ENCODE data around the gene FREM2.

Gene FREM2

DNA sequence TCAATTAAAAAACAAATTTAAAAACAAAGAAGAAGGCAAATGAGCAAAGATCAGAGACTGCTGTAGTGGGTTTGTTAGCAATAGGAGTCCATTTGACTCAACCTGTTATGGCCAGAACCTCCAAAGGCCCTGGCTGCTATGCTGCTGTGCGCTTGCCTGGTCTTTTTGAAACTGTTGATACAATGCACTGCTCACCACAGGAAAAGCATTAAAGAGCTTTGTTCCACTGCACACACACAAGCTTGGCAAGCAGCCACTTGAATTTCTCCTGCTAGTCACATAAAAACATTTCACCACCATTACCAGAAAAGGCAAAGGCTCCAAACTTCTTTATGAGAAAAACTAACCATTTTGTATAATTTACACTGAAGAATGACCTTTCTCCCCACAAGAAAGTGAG, 132.2 kb downstream of the FREM2 start:
- no peak for DNase-seq (ENCODE audit: insufficient read length, low spot score)
- FAIRE-seq: no peak

DNA sequence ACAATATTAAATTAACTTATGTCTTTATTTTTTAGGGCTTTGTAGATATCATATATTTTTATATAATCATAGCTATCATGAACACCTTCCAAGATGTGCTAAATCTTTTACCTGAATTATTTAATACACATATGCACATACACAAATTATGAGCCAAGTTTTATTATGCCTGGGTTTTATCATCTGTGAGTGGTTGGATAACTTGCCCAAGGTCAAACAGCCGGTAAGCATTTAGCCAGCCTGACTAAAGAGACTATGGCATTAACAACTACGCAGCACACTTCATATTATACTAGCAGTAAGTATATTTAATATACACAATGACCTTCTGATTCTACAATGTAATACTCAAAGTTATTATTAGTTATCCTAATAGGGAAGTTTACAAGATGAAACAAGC, 132.7 kb downstream of the FREM2 start:
- DNase-seq (ENCODE audit: insufficient read length, low spot score): no peak

DNA sequence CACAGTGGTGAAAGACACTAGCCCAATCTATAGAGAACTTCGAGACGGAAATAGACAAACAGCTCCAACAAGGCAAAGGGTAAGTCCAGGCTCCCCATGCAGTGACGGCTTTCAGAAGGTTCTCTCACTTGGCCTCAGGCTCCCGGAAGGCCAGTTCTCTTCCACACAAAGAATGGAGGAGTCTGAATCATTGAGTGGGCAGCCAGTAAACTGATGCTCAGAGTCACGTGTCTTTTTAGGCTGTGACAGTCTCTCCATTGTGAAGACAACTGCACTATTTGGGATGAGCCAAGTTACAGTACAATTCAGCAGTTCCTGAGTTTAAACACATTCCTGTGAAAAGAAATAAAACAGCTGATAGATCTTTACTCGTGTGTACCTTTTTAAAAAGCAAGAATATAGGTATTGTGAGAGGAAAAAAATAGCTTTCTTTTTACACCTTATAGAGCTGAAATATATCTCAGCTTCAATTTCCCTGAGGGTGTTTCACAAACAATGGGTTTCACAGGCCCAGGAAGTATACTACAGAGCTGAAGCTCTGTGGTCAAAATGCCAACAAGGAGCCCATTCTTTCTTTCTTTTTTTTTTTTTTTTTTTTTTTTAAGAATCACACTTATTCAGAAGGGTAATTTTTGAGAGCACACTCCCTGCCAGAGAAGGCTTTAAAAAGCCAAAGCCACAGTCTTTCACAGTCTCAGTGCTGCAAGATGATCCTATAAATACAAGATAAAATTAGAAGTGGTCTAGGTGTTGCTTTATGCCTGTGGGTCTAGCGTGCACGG, 135.1 kb downstream of the FREM2 start:
- no peak for DNase-seq (ENCODE audit: insufficient read length, low spot score)
- no peak for FAIRE-seq

More for the DNA sequence above, 132.7 kb downstream of the FREM2 start:
- no peak for FAIRE-seq

DNA sequence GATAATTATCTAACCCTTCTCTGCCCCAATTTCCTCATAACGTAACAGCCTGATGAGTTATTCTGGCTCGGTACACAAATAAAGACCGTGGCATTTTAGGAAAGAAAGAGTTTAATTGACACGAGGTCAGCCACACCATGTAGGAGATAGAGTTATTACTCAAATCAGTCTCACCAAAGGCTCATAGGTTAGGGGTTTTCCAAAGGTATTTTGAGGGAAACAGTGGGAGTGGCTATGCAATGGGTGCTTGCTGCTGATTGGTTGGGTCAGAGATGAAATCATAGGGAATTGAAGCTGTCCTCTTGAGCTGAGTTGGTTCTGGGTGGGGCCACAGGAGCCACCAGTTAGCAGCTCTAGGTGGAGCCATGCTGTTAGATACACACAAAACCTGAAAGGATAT, 137.5 kb downstream of the FREM2 start:
- DNase-seq (ENCODE audit: insufficient read length, low spot score) (no peak), FAIRE-seq (no peak)

DNA sequence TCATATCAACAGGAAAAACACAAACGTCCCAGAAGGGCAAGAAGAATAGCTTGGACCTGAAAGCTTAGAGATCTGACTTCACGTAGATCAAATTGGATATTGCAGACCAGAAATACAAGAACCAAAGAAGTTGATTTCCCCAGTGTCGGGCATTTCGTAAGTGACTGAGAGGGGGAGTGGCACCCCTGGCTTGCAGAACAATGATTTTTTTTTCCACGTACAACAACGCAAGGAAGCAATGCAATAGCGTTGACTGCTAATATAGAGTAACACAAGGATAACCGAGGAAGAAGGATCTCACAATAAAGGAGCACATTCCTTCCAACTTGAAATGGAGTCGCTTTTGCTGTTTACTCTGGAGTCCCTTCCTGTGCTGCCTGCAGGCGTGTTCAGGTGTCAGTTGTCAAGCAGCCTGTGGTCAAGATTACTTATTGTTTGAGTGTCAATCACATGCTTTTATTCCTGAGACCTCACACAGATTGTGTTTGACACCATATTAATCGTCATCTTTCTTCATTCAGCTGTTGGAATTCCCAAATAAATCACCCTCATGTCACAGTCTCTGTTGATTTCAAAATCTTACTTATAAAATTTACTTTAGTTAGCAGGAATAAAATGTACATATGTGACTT, 139.4 kb downstream of the FREM2 start:
- DNase-seq (ENCODE audit: insufficient read length, low spot score) (no peak), FAIRE-seq (no peak)

DNA sequence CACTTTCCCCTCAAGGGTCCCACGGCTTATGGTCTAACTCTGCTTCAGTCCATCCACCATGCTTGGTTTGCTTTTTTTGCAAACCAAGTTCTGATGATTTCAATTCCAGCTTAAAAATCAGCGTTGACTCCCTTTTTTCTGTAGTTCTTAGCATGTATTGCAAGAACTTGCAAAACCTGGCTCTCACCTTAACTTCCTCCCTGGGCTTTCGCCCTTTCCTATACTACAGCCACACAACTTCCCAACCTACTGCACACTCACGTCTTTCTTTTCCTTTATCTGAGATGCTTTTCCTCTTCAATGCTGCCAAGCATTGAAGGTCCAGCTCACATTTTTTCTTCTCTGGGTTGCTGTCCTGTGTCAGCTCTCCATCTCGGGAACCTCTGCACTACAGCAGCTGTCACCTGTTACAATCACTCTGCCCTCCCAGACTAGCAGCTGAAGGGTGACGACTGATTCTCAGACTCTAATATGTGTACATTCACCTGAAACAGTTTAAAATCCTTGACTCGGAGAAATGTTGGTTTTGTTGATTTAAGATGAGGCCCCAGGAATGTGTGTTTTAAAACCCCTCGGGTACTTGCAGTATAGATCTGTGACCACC, 143.7 kb downstream of the FREM2 start:
- DNase-seq (ENCODE audit: insufficient read length, low spot score): no peak
- FAIRE-seq: no peak

DNA sequence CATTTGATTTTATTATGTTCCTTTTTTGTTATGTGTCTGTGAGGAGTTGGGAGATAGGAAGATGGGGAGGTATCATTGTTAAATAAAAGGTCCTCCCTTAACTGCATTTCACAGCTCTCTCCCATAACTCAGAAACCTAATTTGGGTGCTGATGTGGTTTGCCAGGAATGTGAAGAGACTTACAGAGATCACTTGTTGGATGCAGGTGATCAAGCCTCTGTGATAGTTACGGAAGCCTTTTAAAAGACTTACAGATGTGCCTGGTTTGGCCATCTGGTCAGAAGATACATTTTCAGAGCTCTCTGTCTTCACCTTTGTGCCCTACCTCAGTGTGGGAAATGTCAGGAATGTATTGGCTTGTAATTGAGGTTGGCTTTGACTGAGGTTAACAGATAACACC, 157.7 kb downstream of the FREM2 start:
- FAIRE-seq (no peak), DNase-seq (ENCODE audit: insufficient read length, low spot score) (no peak)

DNA sequence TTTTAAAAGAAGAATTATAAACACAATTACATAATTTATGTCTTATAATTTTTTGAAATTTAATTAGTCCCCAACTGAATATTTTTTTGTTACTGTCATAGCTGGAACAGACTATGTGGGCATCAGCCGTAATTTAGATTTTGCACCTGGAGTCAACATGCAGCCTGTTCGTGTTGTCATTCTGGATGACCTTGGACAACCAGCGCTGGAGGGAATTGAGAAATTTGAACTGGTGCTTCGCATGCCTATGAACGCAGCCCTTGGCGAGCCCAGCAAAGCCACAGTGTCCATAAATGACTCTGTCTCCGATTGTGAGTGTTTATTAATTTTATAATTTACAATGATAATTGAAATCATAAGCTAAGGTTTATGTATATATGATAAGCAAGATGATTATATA, 161.5 kb downstream of the FREM2 start:
- no peak for DNase-seq (ENCODE audit: insufficient read length, low spot score)
- no peak for FAIRE-seq

DNA sequence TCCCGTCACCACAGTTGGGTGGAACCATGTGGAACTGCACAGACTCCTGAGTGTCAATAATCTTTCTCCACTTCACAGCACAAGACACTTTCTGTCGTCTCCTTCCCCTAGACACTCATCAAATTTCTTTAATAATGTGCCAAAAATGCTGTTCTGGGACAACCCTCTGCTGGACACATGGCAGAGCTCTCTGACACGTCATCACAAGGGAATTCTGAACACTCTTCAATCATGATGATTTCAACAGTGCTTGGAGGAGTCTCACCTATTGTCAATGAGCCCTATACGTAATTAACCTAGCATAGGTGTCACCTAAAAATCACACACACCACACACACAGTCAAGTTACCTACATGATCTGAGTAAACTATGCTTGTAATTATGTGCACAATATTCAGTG, 162.4 kb downstream of the FREM2 start:
- no peak for DNase-seq (ENCODE audit: insufficient read length, low spot score)
- FAIRE-seq: no peak

DNA sequence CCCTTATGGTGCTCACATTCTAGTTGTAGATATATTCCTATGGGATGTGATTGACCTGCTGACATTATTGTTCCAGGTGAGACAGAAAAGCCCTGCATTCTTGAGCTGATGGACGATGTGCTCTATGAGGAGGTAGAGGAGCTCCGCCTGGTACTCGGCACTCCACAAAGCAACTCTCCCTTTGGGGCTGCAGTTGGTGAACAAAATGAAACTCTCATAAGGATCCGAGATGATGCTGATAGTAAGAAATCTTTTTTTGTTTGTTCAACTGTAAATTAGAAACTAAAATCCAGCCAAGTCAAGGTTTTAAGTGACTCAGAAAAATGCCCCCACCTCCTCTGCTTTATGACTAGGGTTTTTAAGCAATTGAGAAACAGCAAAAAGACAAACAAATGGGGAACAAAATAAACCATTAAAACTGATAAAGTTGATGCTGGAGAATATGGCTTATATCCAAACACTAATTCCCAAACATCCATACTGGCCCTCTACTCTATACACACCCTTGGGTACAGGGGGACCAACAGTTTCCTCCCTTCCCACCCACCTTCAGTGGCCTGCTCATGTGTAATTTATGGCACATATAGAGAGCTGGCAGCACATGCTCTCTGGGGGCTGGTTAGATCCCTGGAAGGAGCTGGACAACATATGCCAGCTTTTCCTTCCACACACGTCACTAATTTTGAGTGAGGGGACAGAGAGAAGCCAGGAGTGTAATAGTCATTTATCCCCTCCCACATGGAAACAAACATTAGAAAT, 164.2 kb downstream of the FREM2 start:
- FAIRE-seq: no peak
- no peak for DNase-seq (ENCODE audit: insufficient read length, low spot score)

DNA sequence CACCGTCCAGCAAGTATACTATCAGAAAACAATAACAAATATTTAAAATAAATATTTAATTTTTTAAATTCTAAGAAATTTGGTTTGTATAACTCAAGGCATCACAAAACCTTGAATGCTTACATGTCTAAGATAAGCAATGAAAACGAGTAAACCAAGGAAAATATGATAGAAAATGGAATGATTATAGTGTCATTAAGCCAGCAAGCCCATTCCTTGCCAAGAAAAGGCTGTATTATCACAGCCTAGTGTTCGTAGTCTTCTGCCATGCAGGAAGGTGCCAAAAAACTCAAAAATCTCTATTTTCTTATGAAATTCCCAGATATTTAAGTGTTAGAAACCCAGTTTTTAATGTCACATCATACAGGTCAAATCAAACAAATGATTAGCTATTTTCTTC, 167.3 kb downstream of the FREM2 start:
- FAIRE-seq: no peak
- no peak for DNase-seq (ENCODE audit: insufficient read length, low spot score)

DNA sequence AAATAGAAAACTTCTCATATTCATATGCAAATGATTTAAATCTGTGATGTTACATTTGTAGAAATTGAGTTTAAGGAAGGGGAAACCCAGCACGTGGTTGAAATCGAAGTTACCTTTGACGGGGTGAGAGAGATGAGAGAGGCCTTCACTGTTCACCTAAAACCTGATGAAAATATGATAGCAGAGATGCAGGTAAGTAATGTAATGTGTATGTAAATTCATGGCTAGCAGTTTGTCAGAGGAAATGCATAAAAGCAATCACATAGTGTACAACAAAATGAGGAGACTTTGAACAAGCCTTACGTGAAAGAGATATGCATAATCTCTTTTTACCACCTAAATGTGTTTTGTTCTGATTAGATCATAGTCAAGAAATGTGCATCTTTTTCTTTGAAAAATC, 169.2 kb downstream of the FREM2 start:
- DNase-seq (ENCODE audit: insufficient read length, low spot score): no peak
- no peak for FAIRE-seq

DNA sequence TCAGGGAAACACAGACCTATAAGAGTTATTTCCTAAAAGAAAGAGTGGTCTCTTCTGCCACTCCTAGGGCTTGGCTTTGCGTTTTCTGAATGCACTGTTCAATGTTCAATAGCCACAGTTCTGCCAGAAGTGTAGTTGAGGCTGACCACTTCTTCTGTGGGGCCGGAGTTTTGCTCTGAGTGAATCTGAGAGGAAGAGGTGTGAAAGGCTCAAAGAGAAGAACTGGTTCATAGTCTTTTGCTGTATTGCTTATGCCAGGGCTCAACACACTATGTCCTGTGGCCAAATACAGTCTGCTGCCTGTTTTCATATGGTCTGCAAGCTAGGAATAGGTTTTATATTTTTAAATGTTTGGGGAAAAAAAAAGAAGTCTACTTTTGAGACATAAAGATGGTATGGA, 175.6 kb downstream of the FREM2 start:
- no peak for FAIRE-seq
- no peak for DNase-seq (ENCODE audit: insufficient read length, low spot score)

DNA sequence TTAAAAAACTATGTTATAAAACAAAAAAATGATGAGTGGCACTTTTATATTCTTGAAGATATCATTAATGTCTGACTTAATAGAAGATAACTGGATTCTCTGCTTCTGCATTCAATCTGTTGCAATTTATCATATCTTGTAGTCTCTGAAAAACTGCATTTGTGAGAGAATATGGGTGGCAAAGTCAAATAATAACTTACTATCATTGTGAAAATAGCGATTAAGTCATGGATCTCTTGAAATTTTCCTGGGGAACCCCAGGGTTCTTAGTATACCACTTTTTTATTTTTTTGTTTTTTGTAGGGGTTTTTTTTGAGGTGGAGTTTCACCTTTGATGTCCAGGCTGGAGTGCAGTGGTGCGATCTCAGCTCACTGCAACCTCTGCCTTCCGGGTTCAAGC, 176.7 kb downstream of the FREM2 start:
- no peak for FAIRE-seq

DNA sequence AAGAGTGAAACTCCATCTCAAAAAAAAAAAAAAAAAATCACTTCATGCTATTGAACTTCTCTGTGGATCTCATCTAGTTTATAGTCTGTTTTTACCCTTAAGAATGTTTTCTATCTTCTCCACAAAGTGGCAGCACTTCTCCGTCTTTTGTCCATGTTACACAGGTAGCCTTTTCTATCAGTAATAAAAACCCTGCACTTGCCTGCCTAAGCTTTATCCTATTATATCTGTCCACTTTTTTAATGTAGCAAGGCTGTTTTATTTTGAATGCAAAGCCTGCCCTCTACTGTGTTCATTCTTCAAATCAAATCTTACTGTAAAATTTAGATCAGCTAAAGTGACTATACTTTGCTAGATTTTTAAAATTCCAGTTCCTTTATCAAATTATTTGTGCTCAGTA, 179.8 kb downstream of the FREM2 start:
- FAIRE-seq: no peak
- no peak for DNase-seq (ENCODE audit: insufficient read length, low spot score)

More for the DNA sequence above, 176.7 kb downstream of the FREM2 start:
- DNase-seq (ENCODE audit: insufficient read length, low spot score): no peak

DNA sequence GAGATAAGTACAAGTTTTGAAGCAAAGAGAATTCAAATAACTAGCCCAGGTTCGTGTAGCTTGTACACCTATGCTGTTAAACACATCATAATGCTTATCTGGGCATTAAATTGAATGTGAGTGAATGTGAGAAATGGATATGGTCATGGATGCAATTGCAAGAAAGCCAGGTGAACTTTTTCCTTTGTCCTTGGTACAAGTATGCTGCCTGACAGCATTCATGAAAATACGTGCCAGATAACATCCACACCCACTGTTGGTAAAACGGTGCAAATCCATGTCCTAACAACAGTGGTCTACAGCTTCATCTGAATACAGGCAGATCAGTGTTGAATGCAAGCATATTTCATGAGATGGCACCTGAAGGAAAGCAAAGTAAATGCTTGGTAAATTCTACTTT, 181.5 kb downstream of the FREM2 start:
- no peak for FAIRE-seq
- DNase-seq (ENCODE audit: insufficient read length, low spot score): no peak

DNA sequence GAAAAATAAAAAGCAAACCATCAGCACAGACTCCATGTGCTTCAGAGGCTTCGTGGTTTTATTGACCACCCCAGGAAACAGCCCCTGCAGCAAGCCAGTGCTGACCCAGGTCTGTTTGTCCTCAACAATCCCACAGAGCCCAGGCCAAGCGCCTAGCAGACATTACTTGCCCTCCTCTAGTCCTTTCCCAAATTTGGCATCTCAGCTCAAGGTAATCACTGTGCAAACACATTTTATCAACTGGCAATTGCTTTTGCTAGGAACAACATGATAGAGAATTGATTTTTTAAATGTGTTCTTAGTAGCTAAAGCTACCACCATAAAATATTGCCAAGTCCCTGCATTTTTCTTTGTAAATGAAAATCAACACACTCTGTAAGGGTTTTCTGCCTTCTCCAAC, 182.0 kb downstream of the FREM2 start:
- FAIRE-seq (no peak), DNase-seq (ENCODE audit: insufficient read length, low spot score) (no peak)

DNA sequence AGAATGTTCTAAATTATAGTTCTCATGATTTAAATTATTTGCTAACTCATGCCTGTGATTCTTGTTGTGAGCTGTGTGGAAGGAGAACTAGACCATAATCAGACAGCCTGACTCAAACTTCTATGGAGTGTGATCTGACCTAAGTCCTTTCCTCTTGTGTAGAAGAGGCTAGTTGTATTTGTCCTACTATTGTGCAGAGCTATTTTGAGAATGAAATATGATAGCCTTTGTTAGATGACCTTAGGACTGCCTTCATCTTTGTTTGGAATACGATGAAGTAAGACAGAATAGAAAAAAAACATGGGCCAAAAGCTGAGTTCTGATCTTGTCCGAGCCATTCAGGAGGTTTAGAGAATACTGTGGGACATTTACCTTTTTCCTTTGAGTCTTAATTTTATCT, 184.4 kb downstream of the FREM2 start:
- no peak for FAIRE-seq

DNA sequence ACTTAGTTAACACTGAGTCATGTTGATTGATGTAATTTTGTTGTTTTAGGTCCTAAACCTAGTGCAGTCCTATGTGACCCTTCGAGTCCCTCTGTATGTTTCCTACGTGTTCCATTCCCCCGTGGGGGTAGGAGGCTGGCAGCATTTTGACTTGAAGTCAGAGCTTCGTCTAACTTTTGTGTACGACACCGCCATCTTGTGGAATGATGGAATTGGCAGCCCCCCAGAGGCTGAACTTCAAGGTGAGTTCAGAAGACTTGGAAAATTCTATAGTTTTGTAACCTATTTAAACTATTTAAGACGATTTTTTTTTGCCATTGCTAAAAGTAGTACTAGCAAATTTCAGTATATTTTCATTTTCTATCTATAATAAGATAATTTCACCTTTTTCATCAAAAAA, 185.8 kb downstream of the FREM2 start:
- DNase-seq (ENCODE audit: insufficient read length, low spot score): peak; percentile 6
- FAIRE-seq: peak; percentile 42

More for the DNA sequence above, 184.4 kb downstream of the FREM2 start:
- no peak for DNase-seq (ENCODE audit: insufficient read length, low spot score)

DNA sequence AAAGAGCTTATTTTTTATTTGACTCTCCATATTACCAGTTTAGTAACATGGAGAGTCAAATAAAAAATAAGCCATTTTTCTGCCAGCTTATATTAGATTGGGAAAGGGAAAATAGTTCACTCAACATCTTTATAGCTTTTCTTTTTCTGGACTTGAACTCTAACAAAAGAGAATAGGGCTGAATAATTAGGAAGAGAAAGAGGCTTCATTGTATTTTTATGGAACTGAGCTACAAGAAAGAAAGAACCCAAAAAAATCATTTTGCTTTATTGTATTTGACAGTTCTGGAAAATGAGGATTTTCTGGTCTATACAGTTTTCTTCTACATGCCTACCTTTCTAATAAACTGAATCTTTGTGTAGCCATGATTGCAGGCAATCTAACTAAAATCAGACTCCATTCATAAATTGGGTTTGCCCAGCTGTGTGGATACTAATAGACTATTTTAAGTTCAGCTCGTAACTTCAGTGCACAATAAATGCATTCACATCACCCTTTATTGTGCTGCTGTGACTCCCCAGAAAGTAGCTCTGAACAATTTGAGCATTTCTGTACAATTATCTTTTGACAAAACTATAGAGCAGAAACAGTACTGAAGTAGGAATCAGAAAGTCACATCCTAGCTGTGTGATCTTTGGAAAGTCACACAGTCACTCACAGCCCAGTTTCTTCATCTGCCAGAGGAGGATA, 188.5 kb downstream of the FREM2 start:
- DNase-seq (ENCODE audit: insufficient read length, low spot score) (no peak), FAIRE-seq (no peak)

DNA sequence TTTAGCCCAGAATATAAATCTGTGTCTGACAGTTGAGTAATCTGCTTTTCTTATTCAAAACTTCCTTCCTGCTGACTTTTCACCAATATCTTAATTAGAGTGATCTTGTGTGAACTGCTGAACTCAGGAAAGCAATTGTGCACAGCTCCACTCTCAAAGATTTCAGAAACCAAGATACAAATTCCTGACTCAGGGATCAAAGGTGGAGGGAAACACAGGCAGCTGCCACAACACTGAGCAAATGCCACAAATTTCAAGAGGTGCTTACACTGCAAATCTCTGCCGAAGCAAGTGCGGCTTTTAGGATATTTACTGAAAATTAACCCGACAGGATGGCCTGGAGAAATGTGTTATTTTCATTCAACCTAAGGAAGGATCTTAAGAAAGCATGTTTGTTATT, 192.4 kb downstream of the FREM2 start:
- FAIRE-seq: no peak

More for the DNA sequence above, 192.4 kb downstream of the FREM2 start:
- DNase-seq (ENCODE audit: insufficient read length, low spot score): no peak

Measured in GM19239 (cell line).